GM19043 (cell line): ENCODE measurements around the gene CLINT1.
"Not testable (repeated sequence)": the region's sequence is repeated elsewhere in the genome, so short reads cannot be mapped to it uniquely, and the experiment has no call there.

Experiments used
- ATAC-seq: cut with Tn5 transposase; IDR thresholded peaks from one replicate; pipeline ENCODE4 v1.9.1; 2021; ENCODE audit warnings: low read depth; ENCODE audit not compliant: unreplicated experiment

The CLINT1 gene

DNA sequence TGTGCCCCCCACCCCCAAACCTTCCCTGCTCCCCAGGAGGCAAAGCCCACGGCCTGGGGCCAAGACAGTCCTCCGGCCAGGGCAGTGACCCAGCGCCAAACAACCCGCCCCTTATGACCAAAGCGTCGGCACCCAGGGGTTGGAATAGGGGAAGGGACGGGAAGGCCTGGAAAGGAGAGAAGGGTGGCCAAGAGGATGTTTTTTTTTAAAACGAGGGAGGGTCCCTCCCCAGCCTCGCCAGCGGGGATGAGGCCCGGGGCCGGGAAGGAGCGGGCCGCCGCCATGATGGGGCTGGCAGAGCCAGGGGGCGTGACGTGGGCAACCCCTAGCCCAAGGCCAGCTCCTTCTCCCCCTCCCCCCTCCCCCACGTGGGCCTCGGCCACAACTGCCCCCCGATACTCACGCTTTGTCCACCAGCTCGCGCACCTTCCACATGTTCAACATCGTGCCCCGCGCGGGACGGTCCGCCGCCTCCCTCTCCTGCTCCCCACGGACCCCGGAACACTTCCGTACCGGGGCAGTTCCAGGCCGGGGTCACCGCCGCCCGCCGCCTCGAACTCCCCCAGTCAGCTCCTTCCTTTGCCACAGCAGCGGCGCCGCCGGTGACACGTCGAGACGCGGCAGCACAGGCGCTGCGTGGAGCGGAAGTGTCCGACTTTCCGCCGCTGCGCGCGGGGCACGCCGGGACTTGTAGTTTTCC lies at the start of gene CLINT1:
TSS of gene CLINT1 (minus strand) at position 619 of the 700 bp plus-strand sequence. CDS start at position 444, 175 bp downstream.
- ATAC-seq = peak; percentile 47

DNA sequence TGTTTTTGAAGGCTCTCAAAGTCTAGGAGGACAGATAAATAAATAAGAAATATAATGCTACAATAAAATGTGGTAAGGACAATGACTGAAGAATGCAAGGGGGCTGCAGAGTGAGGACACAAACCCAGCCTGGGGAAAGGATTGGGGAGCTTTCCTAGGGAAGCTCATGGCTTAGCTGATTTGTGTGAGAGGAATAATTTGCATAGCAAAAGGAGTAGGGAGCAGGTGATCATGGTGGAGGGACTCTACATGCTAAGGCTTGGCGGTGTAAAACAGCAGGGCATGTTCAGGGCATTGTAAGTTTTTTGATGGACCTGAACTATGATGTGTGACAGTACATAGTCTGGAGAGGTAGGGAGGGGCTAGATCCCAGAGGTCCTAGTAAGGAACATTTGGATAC lies 49.5 kb upstream of the CLINT1 start:
- no peak for ATAC-seq

DNA sequence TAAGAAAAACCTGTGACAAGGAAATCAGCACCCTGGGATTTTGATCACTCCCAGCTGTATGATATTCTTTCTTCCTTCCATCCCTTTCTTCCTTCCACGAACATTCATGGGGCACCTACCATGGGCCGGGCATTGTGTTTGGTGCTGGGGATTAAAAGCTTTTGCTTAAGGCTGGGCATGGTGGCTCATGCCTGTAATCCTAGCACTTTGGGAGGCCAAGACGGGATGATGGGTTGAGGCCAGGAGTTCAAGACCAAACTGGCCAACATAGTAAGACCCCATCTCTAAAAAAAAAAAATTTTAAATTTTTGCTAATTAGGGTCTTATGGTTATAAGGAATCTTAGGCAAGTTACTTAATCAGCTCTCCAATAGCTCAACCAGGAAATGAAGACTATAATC lies 48.5 kb upstream of the CLINT1 start:
- no peak for ATAC-seq

DNA sequence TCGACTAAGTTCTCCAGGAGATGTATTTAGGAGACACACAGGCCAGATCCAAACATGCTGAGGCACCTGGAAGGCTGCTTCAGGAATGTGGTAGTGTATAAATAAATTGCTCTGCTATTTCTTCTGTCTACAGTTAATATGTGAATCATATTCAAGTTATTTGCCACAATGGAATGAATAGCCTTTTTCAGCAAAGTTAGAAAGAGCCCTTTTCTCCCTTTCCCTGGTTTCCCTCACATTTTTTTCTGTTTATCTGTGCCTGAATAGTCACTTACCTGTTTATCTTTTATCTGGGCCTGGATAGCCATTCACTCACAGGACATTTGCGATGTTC lies 44.1 kb upstream of the CLINT1 start:
- ATAC-seq = no peak

DNA sequence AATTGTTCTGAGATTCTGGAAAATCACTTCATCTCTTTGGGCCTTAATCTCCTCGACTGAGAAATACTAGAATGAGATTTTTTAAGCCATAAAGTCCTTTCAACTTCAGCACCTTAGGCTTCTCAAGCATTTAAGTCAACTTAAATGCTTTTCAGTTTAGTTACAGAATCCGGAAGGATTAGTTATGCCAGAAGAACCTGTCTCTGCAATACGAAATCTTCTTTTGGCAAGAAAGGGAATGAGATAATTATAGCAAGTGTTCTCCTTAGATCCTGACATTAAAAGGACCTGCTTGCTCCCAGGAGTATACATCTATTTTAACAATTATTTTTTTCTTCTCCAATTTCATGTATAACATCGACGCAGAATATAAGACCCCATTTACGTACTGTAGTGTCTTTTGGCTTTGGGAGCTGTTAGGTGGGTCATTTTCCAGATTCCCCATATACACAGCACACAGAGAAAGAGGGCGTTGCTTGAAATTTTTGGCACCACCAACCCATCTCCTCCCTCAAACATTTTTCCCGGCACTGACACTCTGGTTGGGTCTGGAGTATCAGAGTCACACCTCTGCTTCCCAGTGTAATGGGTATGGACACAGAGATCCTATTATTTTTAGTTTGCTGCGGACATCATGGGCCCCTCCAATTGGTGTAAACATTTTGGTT lies 43.6 kb upstream of the CLINT1 start:
- no peak for ATAC-seq

DNA sequence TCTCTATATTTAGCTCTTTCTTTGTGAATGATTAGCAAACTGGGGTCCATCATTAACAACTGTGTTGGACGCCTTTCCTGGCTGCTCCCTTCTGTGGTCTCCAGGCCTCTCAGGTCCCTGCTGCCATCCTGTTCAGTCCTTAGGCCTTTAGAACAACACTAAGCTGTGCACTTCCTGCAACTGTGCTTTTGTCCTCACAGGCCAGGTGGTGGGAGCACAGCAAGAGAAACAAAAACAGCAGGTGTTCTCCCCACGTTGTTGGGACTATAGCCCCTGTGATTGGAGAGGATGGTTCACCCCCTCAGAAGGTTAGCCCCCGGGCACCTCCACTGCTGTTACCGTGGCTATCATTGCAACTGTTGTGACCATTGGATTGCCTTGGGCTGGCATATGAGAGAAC lies 41.7 kb upstream of the CLINT1 start:
- peak; percentile 55 for ATAC-seq

DNA sequence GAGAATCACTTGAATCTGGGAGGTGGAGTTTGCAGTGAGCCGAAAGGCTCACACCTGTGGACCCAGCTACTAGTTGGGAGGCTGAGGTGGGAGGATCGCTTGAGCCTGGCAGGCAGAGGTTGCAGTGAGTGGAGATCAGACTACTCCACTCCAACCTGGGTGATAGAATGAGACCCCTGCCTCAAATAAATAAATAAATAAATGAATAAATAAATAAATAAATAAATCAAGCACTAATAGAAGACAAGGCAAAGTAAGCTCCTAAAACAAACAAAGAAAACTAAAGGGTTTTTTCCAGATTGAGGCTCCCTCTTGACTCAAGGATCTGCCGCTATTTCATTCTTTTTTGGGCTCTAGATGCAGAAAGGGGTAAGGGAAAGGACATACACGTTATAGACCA lies 34.7 kb upstream of the CLINT1 start:
- no peak for ATAC-seq

DNA sequence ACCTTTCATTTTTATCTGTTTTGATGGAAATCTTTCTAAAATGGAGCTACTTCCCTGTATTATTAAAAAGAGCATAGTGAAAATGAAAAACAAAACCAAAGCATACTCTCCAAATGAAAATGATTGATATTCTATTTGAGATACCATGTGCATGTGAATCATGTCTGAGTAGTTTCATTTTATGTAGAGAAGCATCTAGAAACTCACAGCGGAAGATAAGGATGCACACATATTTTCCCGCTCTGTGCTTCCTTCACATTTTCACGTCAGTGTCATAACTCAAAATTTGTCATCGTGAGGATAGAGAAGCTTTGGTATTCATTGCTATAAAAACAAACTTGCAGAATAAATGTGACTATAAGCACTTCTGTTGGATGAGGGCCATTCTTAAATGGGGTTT lies 34.0 kb upstream of the CLINT1 start:
- no peak for ATAC-seq

DNA sequence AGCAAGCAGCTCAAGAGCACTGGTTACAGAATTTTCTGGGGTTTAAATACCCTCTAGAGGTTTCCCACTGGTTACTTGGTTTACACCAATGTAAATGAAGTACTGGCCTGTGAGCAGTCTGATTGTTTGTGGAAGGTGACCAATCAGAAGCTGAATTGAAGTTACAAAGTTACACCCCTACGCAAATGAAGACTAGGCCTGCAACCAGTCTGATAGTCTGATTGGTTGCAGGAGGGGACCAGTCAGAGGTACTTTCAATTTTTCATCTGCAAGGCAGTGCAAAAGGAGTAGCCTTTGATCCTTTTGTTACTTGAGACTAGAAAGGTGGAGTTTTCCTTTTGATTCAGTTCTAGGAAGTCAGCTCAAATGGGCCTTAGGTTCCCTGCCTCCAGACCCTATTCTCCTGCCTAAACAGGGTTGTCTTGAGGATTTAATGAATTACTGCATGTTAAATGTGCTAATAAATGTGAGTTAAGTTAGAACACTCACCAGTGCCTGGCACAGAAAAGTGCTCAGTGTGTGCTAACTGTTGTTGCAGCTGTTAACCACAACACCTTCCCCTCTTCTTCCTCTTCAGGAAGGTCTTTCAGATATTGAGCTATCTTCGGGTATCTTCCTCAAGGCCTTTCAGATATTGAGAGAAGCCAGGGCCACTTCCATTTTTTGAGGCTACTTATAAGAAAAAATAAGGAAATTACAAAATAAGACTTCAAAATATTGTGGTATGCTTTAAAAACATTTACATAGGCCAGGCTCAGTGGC lies 32.1 kb upstream of the CLINT1 start:
- ATAC-seq = no peak

DNA sequence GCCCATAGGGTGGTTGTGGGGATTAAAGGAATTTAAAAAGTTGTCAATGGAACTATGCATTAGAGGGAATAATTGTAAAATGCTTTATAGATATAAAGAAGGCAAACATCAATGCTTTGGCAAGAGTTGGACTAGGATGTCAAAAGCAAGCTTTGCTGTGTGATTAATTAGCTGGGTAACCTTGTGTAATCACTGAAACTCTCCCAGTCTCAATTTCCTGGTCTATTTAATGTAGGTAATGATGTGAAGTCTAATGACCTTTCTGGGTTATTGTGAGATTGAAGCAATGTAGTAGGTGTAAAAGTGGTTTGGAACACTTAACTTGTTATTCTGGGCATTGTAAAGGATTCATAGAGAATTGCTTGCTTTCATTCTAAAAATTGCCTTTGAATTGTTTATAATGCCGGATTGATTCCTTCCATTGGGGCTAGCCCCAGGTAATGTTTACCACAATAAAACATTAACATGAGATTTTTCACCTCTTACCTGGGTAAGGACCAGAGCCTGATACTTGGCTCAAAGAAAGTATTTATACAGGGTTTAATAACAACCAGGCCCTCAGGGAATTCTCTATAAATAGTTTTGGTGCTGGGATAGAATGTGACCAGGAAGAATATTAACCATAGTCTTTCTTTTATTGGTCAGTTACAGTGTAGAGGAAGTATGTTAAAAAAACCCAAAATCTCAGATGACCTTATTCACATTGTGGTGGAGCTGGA lies 30.0 kb upstream of the CLINT1 start:
- ATAC-seq = no peak

DNA sequence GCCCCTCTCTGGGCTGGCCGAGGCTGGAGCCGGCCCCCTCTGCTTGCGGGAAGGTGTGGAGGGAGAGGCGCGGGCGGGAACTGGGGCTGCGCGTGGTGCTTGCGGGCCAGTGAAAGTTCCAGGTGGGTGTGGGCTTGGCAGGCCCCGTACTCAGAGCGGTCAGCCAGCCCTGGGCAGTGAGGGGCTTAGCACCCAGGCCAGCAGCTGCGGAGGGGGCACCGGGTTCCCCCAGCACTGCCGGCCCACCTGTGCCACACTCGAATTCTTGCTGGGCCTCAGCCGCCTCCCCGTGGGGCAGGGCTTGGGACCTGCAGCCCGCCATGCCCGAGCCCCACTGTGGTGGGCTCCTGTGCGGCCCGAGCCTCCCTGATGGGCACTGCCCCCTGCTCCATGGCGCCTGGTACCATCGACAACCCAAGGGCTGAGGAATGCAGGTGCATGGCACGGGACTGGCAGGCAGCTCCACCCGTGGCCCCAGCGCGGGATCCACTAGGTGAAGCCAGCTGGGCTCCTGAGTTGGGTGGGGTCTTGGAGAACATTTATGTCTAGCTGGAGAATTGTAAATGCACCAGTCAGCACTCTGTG lies 27.9 kb upstream of the CLINT1 start:
- ATAC-seq = no peak

DNA sequence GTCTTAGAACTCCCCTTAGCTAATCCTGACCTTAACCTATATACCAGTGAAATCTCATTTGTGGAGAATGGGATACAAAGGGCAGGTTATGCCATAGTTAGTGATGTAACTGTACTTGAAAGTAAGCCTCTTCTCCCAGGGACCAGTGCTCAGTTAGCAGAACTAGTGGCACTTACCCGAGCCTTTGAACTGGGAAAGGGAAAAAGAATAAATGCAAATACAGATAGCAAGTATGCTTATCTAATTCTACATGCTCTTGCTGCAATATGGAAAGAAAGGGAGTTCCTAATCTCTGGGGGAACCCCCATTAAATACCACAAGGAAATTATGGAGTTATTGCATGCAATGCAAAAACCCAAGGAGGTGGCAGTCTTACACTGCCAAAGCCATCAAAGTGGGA lies 26.1 kb upstream of the CLINT1 start:
- ATAC-seq = not testable (repeated sequence)

DNA sequence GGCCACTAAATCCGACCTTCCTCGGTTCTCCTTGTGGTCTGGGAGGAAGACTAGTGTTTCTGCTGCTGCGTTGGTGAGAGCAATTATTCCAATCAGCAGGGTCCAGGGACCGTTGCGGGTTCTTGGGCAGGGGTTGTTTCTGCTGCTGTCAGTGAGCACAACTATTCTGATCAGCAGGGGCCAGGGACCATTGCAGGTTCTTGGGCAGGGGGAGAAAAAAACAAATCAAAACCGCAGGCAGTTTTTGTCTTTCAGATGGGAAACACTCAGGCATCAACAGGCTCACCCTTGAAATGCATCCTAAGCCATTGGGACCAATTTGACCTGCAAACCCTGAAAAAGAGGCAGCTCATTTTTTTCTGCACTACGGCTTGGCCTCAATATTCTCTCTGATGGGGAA lies 22.6 kb upstream of the CLINT1 start:
- ATAC-seq = not testable (repeated sequence)

DNA sequence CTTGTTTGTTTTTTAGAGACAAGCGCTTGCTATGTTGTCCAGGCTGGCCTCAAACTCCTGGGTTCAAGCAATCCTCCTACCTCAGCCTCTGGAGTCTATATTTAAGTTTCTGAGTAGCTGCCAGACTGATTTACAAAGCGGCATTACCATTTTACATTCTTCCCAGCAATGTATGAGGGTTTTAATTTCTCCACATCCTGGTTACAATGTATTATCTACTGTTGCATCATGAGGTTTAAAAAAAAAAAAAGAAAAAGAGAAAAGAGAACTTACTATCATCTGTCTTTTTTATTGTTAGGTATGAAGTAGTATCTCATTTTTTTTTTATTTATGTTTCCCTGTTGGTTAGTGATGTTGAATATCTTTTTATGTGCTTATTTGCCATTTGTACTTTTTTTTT lies 18.9 kb upstream of the CLINT1 start:
- ATAC-seq = no peak

DNA sequence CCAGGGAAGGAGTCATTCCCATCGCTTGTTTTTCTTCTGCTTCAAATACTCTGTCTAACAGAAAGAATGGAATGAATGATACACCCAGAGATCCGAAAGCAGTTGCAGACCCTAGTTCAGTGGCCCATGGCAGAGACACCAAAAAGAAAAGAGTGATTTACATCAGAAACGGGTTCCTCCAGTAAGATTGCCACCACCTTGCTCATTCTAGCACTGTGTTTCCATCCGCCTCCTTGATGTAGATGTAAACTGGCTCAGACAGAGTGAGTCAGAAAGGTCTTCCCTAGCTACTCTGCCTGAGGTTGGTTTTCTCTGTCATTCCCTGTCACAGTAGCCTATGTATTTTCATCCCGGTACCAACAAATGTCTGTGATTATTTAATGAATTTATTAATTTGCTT lies 15.9 kb upstream of the CLINT1 start:
- no peak for ATAC-seq

DNA sequence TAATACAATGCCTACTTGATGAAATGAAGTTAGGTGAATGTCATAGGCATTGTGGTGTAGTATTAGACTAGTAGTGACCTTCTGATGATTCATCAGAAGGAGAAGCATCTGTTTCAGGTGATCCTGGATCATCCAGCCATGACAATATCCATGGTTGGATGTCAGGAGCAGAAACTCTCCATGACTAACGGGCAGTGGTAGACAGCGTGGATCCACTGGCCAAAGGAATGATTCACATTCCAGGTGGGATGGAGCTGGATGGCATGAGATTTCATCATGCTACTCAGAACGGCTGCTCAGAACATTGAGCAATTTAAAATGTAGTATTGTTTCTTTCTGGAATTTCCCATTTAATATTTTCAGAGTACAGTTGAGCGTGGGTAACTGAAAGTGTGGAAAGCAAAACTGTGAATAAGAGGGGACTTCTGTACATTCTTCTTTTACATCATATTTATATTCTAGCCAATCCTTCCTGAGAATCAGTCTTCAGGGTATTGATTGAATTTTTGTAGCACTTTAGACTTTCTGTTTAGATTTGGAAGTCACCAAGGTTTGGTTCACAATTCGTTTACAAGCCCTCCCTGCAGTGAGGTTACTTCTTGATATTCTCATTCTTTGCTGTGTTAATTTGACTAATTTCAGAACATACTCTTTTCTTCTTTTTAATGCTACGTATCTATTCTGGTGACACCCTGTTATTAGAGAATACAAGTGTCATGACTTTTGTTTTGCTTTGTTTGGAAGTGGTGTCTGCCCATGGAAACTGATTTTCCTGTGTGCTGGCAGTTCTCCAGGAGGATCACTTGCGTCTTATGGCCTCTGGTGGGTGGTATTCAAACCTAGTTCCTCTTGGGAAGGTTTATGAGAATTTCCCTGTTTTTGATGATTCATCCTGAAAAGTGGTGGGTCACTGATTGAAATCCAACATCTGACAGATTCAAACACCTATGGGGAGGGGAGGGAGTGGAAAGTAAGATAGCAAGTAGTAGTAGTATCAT lies 12.2 kb upstream of the CLINT1 start:
- ATAC-seq = no peak

DNA sequence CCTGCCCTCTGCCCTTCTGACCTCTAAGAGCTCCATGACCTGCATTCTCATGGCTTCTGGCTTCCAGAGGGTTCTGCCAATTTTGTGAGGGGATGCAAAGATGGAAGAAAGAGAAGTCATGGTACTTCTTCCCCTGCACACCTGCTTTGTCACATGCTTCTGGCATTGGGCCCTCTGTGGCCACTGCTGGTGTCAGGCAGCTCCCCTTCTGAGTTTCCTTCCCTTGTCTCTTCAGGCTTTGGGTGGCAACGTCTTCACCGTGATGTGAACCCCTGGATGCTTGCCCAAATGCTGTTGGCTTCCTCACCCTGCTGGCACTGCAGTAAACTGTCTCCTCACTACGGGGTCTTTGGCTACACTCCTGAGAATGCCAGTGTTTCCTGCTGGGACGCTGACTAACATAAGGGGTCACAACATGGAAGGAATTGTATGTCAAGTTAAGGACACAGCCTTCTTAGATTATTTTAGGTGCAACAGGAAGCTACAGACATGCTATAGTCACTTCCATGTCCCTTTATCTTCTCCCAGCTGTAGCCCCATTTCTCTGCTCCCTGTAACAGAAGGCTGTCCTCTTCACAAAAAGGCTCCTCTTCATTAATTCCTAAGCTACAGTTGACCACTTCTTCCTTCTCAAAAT lies 8.9 kb upstream of the CLINT1 start:
- no peak for ATAC-seq

DNA sequence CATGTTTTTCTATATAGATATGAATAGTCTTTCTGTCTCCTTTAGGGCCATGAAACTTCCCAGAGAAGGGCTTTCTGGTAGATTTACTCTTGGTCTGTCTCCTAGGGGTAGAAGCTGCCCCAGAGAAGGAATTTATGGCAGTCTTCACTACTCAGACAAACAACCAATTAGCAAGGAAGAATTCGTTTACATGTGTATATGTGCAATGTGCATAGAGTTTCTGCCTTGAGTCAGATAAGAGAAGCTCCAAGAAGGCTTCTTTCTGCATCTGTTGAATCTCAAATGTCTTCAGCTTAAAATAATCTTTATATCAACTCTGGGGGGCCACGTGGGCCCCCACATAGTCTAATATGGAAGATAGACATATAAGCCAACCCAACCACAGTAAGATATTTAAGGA lies 7.6 kb upstream of the CLINT1 start:
- no peak for ATAC-seq

DNA sequence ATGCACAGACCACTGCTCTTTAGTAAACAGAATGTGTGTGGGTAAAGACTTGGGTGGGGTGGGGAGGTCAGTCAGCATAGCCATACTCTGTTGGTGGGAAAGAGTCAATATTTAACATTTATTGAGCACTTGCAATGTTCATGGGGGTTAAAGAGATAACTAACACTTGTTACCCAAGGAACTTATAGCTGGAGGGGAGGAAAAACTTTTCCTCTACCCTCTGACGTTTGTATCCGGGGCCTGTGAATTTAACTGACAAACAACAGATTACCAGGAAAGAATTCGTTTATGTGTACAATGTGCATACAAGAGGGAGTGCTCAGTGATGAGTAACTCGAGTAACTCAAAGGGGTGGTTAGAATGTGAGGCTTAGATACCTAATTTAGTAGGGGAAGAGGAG lies 6.8 kb upstream of the CLINT1 start:
- ATAC-seq = no peak
